ENCODE measurements around the gene CXorf38. TPM values are rescaled to one million over a fixed set of nuclear protein-coding genes. Genes with fewer than 3 reads are reported as not detected.
"Not testable (repeated sequence)": the region's sequence is repeated elsewhere in the genome, so short reads cannot be mapped to it uniquely, and the experiment has no call there.

CXorf38 gene
- polyA plus RNA-seq, 3 donors, result 5.2 to 7.3 (median 7.0) TPM

- H3K27ac ChIP-seq (ENCODE audit: low read depth, low read length), result no peak overlapping the region
- 27 to 54% (median 45%) methylated on average over 5 of the region's 5 CpGs for WGBS, 3 donors
Measured at GRCh38 chrX:40644176-40644575, 3.2 kb downstream of the CXorf38 start.

GRCh38 chrX:40637687-40638086, 9.7 kb downstream of the CXorf38 start:
- no peak overlapping the region for H3K27ac ChIP-seq (ENCODE audit: low read depth, low read length)
- 85 to 91% (median 91%) methylated on average over 3 of the region's 3 CpGs for WGBS, 3 donors

- no peak overlapping the region for H3K27ac ChIP-seq (ENCODE audit: low read depth, low read length)
- 90 to 93% (median 93%) methylated on average over 3 to 4 of the region's 4 CpGs for WGBS, 3 donors
Measured at GRCh38 chrX:40632199-40632598, 15.2 kb downstream of the CXorf38 start.

GRCh38 chrX:40628506-40628905, 18.9 kb downstream of the CXorf38 start:
- WGBS, 3 donors, result 73 to 88% (median 79%) methylated on average over 5 of the region's 5 CpGs
- H3K27ac ChIP-seq (ENCODE audit: low read depth, low read length), result no peak overlapping the region

GRCh38 chrX:40625294-40625693, 22.1 kb downstream of the CXorf38 start:
- no peak overlapping the region for H3K27ac ChIP-seq (ENCODE audit: low read depth, low read length)
- WGBS, 3 donors, result 87 to 91% (median 90%) methylated on average over 4 of the region's 4 CpGs

GRCh38 chrX:40623665-40624064, 23.7 kb downstream of the CXorf38 start:
- no peak overlapping the region for H3K27ac ChIP-seq (ENCODE audit: low read depth, low read length)
- 86 to 92% (median 92%) methylated on average over 25 to 32 of the region's 32 CpGs for WGBS, 3 donors

GRCh38 chrX:40623139-40623536, 24.2 kb downstream of the CXorf38 start, which contains the start of gene MPC1L:
Gene MPC1L, plus strand, starts transcription at chrX:40623428. Its CDS starts 138 bp downstream, at chrX:40623566.
- H3K27ac ChIP-seq (ENCODE audit: low read depth, low read length), result no peak within 1 kb of the TSS
- 88 to 95% (median 92%) methylated on average over 25 to 38 of the region's 38 CpGs for WGBS, 3 donors

- no peak overlapping the region for H3K27ac ChIP-seq (ENCODE audit: low read depth, low read length)
- 76 to 82% (median 81%) methylated on average over 16 to 18 of the region's 18 CpGs for WGBS, 3 donors
Measured at GRCh38 chrX:40622479-40623138, 24.8 kb downstream of the CXorf38 start.

GRCh38 chrX:40617566-40617965, 29.8 kb downstream of the CXorf38 start:
- WGBS, 3 donors, result 77 to 80% (median 78%) methylated on average over 7 of the region's 7 CpGs
- no peak overlapping the region for H3K27ac ChIP-seq (ENCODE audit: low read depth, low read length)

- 79 to 81% (median 80%) methylated on average over 9 of the region's 9 CpGs for WGBS, 3 donors
- H3K27ac ChIP-seq (ENCODE audit: low read depth, low read length), result no peak overlapping the region
Measured at GRCh38 chrX:40615976-40616375, 31.4 kb downstream of the CXorf38 start.

- 54 to 64% (median 57%) methylated on average over 4 of the region's 4 CpGs for WGBS, 3 donors
- no peak overlapping the region for H3K27ac ChIP-seq (ENCODE audit: low read depth, low read length)
Measured at GRCh38 chrX:40612511-40612910, 34.9 kb downstream of the CXorf38 start.

- H3K27ac ChIP-seq (ENCODE audit: low read depth, low read length), result no peak overlapping the region
Measured at GRCh38 chrX:40607381-40607780, 40.0 kb downstream of the CXorf38 start.

GRCh38 chrX:40603446-40603845, 43.9 kb downstream of the CXorf38 start:
- no peak overlapping the region for H3K27ac ChIP-seq (ENCODE audit: low read depth, low read length)
- 86 to 98% (median 95%) methylated on average over 6 of the region's 6 CpGs for WGBS, 3 donors

More at GRCh38 chrX:40607381-40607780, 40.0 kb downstream of the CXorf38 start:
- WGBS, 3 donors, result 80 to 85% (median 84%) methylated on average over 3 of the region's 3 CpGs

GRCh38 chrX:40589616-40590321, 57.6 kb downstream of the CXorf38 start:
- not testable (repeated sequence) for H3K27ac ChIP-seq (ENCODE audit: low read depth, low read length)
- 88 to 94% (median 92%) methylated on average over 6 of the region's 6 CpGs for WGBS, 3 donors

- H3K27ac ChIP-seq (ENCODE audit: low read depth, low read length), result not testable (repeated sequence)
- WGBS, 3 donors, result 67 to 77% (median 74%) methylated on average over 1 of the region's 1 CpG
Measured at GRCh38 chrX:40587623-40588022, 59.7 kb downstream of the CXorf38 start.

- 79 to 88% (median 84%) methylated on average over 2 of the region's 2 CpGs for WGBS, 3 donors
- no peak overlapping the region for H3K27ac ChIP-seq (ENCODE audit: low read depth, low read length)
Measured at GRCh38 chrX:40582811-40583210, 64.5 kb downstream of the CXorf38 start.

GRCh38 chrX:40582178-40582577, 65.2 kb downstream of the CXorf38 start:
- H3K27ac ChIP-seq (ENCODE audit: low read depth, low read length), result not testable (repeated sequence)
- 86 to 94% (median 91%) methylated on average over 13 of the region's 13 CpGs for WGBS, 3 donors

- peak overlapping the region; percentile 44 for H3K27ac ChIP-seq (ENCODE audit: low read depth, low read length)
- WGBS, 3 donors, result 1 to 17% (median 3%) methylated on average over 8 to 15 of the region's 15 CpGs
Measured at GRCh38 chrX:40581336-40581920, 65.9 kb downstream of the CXorf38 start.

- peak within 1 kb of the TSS; percentile 44 for H3K27ac ChIP-seq (ENCODE audit: low read depth, low read length)
- WGBS, 3 donors, result 0 to 23% (median 0%) methylated on average over 33 to 83 of the region's 89 CpGs
Measured at GRCh38 chrX:40580537-40581335, 66.6 kb downstream of the CXorf38 start, which contains the start of gene ATP6AP2. Gene ATP6AP2, plus strand, starts transcription at chrX:40580970. Its CDS starts 96 bp downstream, at chrX:40581066.

All from adipose tissue (tissue), 3 donors.